Erythroblast (primary cell): ENCODE data around the gene ABHD3.

Source experiments
- GATA1 ChIP-seq: IDR thresholded peaks from 2 replicates; pipeline ENCODE4 v1.6.1; 2011; ENCODE audit warnings: low read depth, mild to moderate bottlenecking, control low read depth, low read length, moderate library complexity
- POLR2A ChIP-seq: IDR thresholded peaks from 2 replicates; pipeline ENCODE4 v1.6.1; 2011; ENCODE audit warnings: mild to moderate bottlenecking, low read length

- peak; percentile 94 for TF ChIP-seq POLR2A
- TF ChIP-seq GATA1 = no peak
Measured at GRCh38 chr18:21612125-21613039, 92.2 kb downstream of the ABHD3 start, which contains the start of gene SNRPD1.
